Embryonic facial prominence (tissue), 1 donor: ENCODE measurements around the gene SEMA3B.
A peak's percentile ranks its signal among the peaks of the same experiment; 100 is the strongest.
"Not testable (repeated sequence)": the region's sequence is repeated elsewhere in the genome, so short reads cannot be mapped to it uniquely, and the experiment has no call there.

Experiments
- DNase-seq: peaks from one replicate; pipeline ENCODE4 v3.0.0-alpha.2; 2016; ENCODE audit errors: extremely low spot score

Gene SEMA3B

GRCh38 chr3:50293079-50293801 is 24.3 kb downstream of the SEMA3B start:
- DNase-seq = no peak

- no peak for DNase-seq
Observed at GRCh38 chr3:50294089-50294488, 25.1 kb downstream of the SEMA3B start.

GRCh38 chr3:50294492-50295403 is 25.8 kb downstream of the SEMA3B start:
- no peak for DNase-seq

- no peak for DNase-seq
Observed at GRCh38 chr3:50295553-50296431, 26.8 kb downstream of the SEMA3B start.

DNA sequence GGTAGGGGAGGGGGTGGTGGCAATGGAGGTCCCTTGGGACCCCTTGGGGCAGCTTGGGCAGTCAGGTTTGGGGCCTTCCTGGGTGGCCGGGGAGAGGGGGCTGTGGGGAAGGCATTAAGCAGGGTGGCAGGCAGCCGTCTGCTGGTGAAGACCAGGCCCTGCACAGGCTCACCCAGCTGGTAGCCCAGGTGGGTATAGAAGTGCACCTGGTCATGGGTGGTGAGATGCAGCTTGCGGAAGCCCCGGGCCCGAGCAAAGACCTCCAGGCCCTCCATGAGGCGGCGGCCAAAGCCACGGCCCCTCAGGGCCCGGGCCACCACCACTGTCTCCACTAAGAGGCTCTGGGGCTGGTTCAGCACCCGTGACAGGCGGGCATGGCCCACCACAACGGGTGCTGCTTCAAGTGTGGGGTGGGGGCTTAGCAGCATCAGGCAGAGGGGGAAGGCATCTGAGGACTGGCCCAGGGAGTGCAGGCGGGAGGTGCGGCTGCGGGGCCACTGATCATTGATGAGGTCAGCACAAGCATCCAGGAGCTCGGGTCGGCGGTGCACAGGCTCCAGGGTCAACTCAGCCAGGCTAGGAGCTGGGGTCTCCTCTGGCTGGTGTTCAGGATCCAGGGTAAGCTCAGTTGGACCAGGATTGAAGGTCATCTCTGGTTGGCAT is 27.9 kb downstream of the SEMA3B start:
- peak; percentile 1 for DNase-seq

DNA sequence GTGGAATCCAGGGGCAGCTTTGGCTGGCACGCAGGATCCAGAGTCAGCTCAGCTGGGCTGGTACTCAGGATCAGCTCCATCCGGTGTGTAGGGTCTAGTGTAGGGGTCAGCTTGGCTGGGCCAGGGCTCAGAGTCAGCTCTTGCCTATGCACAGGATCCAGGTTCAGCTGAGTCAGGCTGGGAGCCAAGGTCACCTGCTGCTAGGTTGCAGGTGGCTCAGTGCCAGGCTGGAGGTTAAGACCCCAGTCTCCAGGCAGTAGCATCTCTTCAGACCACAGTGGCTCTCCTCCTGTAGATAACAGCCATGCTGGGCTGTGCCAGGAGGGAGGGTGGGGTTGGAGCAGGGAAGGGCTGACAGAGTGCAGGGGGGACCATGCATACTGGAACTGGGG is 28.4 kb downstream of the SEMA3B start:
- peak; percentile 4 for DNase-seq

DNA sequence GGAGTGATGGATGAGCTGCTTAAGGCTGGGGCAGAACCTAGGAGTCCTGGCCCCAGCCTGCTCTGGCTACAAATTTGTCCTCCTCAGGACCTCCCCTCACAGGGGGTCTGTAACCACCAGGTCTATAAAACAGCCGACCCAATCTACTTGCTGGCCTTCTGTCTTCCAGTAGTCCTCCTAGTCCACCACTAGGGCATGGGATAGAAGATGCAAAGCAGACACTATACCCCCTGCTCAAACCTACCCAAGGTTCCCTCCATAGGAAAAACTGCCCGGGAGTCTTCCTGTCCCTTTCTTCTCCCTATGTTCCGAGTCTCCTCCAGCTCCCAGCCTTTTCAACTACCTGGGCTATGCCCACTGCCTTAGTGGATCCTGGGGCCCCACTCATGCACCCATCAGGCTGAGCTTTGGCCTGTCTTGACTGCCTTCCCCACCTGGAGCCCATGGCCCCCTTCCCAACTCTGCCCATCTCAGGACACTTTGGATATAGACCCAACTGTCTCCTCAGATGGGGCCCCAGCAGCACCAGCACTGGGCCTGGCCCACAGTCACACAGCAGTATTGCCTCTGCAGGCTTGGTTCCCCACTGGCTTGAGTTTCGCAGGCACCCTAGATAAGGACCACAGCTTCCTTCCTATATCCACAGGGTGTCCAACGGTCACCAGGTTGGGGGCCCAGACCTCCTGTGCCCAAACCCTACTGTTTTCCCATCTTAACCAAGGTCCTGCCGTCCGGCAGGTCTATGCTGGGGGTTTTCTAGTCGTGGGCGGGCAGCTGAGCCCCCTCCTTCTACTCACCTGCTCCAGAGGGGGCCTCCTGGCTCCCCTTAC is 29.2 kb downstream of the SEMA3B start:
- DNase-seq = peak; percentile 5

- peak; percentile 99 for DNase-seq
Observed at GRCh38 chr3:50298836-50299637, 30.1 kb downstream of the SEMA3B start, which contains the start of the genes HYAL3 and NAA80. HYAL3 (minus strand) TSS chr3:50299405; CDS start chr3:50295602, 3,803 bp downstream. NAA80 (minus strand) TSS chr3:50299405; CDS start chr3:50297463, 1,942 bp downstream.

DNA sequence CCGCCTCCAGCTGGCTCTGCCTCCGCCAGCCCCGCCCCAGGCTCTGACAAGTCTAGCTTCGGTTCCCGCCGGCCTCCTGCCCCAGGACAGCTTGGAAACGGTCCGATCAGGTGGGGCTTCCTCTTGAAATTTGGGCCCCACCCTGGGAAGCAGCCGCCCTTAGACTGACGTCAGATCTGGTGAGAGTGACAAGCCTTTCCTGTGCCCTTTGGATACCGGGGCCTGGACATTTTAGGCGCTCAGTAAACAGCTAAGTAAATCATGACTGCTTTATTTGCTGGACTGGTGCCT is 30.6 kb downstream of the SEMA3B start:
- no peak for DNase-seq

- DNase-seq = peak; percentile 6
Observed at GRCh38 chr3:50299929-50300680, 31.2 kb downstream of the SEMA3B start.

DNA sequence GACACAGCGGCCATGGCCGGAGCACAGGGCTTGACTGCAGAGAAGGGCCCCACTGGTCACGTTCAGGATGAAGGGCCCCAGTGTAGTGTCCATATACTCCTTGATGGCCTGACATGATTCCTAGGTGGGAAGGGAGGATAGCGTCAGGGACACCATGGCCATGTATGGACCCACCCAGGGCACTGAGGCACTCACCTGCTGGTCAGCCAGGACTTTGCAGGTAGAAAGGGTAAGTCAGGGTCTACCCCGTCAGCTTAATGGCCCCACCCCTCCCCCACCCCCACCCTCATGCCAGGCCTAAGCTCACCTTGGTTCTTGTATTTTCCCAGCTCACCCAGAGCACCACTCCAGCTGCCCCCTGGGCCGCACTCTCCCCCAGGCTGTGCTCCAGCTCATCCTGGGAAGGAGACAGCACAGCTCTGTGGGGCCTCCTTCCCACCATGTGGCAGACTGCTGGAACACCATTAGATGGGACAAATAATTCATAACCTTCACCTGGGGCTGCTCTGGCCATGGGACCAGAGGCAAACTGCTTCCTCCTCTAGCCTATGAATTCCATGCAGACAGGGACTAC is 31.8 kb downstream of the SEMA3B start:
- DNase-seq = no peak

DNA sequence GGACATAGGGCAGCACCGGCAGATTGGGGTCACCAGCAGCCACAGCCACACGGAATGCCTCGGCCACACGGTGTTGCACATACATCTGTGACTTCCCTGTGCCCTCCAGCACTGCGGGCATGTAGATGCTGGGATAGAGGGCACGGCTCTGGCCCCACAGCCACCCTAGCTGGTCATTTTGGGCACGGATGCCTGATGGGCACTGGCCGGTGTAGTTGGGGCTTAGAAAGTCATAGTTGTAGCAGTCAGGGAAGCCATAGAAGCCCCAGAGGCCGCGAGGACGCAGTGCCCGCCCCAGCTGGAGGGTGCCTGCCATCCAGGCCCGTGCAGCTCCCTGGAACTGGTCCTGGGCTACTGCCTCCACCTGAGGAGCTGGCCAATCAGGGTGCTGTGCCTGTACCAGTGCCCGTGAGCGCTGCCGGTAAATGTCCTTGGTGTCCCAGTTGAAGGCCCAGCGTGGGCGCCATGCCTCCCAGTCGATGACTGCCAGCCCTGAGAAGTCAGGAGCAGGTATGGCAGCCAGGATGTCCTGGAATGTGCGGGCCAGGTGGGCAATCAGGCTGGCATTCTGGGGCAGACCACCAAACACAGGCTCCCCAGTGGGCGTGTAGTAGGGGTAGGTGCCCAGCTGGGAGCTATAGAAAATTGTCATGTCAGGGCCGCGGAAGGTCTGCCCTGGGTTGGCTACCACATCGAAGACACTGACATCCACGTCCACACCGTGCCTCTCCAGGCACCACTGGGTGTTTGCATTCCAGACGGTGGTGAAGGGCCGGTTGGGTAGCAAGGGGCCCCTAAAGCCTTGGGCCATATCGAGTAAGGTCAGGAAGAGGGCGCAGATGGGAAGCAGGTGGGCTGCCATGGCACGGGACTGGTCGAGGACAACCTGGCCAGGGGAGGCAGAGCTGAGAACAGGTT is 33.4 kb downstream of the SEMA3B start:
- no peak for DNase-seq

GRCh38 chr3:50303013-50303815 is 34.3 kb downstream of the SEMA3B start, which contains the start of gene HYAL1:
HYAL1 (minus strand) TSS chr3:50303574; CDS start chr3:50302956, 618 bp downstream.
- no peak for DNase-seq

DNA sequence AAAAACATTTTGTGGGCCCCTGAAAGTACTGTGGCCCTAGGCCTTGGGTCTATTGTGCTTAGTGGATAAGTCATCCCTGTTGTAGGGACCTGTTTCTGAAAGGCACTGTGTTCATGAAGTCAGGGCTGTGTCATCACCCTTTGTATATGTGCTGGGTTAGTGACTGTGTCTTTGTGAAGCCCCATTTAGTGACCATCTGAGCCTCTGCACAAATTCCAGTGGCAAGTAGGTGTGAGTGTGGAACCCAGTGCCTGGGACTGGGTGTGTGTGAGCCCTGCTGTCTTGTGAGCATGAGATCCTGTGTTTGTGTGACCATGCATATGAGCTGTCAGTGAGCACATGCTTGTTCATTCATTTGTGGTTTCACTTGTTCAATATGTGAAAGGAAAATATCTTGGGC is 35.7 kb downstream of the SEMA3B start:
- no peak for DNase-seq

DNA sequence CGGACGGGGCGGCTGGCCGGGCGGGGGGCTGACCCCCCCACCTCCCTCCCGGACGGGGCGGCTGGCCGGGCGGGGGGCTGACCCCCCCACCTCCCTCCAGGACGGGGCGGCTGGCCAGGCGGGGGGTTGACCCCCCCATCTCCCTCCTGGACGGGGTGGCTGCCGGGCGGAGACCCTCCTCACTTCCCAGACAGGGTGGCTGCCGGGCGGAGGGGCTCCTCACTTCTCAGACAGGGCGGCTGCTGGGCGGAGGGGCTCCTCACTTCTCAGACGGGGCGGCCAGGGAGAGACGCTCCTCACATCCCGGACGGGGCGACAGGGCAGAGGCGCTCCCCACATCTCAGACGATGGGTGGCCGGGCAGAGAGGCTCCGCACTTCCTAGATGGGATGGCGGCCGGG is 43.1 kb downstream of the SEMA3B start:
- DNase-seq = not testable (repeated sequence)

DNA sequence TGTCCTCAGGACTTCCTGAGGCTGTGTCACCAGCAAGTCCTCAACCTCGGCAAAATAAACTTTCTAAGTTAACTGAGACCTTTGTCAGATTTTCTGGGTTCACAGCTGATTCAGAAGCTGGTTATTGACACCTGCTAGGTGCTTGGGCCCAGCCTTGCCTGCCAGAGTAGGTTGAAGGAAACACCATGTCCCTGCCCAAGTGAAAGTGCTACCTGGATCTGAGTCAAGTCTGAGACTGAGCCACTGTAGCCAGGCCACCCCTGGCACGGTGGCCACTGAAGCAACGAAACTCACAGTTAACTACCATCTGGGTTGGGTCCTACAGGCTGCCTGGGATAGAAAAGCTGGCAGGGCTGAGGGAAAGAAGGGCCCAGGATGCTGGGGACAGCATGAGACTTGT is 45.4 kb downstream of the SEMA3B start:
- DNase-seq = no peak

GRCh38 chr3:50314816-50315215 is 45.9 kb downstream of the SEMA3B start:
- no peak for DNase-seq
